Activated CD4-positive, alpha-beta T cell treated with anti-CD3 and anti-CD28 coated beads, Interleukin-2, amount 50 U/mL, for 24 hours (primary cell): ENCODE results near the gene RIMBP2.

ENCODE experiments used
- DNase-seq, 2 donors: peaks; one replicate each; pipeline ENCODE4 v3.0.0-alpha.2; 2020; ENCODE audit warnings: low read depth in 1 of 2, low spot score in 1 of 2

RIMBP2 gene

GRCh38 chr12:130431176-130431575, 284.9 kb downstream of the RIMBP2 start:
- no peak for DNase-seq

- DNase-seq, result no peak
Observed at GRCh38 chr12:130429656-130430505, 286.2 kb downstream of the RIMBP2 start.

DNA sequence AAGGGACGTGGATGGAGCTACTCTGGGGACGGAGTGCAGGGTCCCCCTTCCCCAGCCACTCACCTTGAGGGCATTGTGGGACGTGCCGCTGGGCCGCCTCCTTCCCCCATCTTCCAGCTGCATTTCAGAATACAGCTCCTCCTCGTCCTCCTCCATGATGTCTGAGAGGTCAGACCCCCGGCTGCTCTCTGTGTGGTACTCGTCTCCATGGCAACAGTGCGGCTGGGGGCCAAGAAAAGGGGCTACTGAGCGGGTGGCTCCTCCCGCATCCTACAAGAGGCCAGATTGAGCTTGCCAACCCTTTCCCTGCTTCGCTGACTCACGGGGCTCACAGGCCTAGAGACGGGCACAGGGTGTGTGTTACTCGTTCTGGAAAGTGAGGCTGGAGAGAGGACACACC, 288.0 kb downstream of the RIMBP2 start:
- DNase-seq, result no peak

GRCh38 chr12:130427381-130427887, 288.7 kb downstream of the RIMBP2 start:
- DNase-seq, result no peak

GRCh38 chr12:130425698-130426245, 290.3 kb downstream of the RIMBP2 start:
- DNase-seq, result no peak

DNA sequence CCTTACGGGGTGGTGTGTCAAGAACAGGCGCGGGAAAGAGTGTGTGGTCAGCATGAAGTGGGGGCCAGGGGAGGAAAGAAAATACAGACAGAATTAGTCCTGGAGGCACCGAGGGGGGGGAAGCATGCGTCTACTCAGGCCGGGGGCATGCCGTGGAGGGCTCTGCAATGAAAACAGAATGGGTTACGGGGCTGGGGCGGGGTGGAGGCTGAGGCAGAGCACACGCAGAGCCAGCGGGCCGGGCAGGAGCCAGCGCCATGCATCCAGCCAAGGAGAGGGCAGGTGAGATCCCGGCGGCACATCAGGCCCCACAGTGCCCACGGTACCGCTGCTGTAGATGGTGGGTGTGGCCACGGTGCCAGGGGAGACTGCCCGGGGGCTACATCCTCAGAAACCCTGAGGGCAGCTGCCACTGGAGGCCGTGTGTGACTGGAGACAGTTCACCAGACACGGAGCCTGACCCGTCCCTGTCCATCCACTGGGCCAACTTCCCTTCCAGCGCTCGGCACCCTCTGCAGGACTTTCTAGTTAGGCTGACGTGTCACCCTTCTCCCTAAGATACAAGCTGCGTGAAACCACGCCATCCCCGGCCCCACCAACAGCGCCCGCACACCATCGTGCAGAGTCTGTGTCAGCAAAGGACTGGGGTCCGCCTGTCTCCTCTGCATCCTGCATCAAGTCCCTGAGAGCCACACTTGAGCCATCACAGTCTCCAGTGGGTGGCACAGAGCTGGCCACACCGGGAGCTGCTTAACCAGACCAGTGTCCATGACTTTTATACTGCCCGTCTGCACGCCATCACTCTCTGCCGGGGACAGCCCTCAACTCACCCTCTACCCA, 291.0 kb downstream of the RIMBP2 start:
- DNase-seq, result no peak

DNA sequence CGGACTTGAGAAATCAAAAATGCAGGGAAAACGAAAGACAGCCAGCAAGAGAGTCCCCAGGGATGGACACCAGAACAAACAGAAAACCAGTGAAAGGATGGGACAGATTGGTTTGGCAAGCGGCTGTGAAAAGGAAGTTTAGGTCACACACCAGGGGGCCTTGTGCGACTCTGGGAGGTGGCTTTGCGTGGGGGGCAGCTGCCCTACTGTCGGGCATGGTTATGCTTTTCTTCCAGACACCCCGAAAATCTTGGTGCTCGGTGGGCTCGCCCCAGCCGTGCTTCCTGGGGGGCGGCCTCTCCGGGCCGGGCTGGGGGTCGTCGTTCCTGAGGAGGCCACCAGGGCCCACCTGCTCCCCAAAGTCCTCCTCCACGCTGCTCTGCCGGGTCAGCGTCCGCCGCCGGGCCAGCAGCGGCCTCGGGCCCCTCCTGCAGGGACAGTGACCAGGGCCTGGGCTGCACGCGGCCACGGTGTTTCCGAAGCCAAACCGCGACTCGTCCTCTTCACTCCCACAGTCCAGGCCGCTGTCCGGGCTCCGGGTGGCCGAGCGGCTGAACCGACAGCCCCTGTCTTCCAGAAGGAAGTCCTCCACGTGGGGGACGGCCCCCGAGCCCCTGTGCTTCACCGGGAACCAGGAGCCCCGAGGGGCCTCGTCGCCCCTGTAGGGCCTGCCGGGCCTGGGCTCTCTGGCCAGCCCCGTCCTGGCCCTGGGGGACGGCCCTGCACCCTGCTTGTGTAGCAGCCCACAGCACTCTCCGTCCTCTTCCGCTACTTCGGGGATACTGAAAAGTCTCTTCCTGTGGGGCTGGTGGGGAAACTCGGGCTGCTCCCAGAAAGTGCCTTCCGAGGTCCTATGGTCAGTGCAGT, 291.9 kb downstream of the RIMBP2 start:
- DNase-seq, result no peak

- no peak for DNase-seq
Observed at GRCh38 chr12:130423136-130423535, 293.0 kb downstream of the RIMBP2 start.

GRCh38 chr12:130422676-130423075, 293.4 kb downstream of the RIMBP2 start:
- DNase-seq, result no peak

DNA sequence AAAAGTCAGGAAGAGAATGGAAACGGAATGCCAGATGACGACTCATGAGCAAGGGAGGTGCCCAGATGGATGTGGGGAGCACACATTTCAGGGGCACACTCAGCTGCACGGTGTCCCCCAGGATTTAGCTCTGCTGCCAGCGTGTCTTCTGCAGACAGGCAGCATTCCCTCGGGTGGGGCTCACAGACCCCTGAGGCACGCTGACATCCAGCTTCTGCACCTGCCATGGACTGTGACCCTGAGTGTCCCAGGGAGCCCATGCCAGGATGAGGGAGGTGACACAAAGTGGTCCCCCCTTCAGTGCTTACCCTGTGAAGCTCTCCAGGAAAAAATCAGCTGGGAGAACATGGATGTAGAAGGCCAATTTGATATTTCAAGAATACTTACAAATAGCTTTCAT, 294.2 kb downstream of the RIMBP2 start:
- no peak for DNase-seq

DNA sequence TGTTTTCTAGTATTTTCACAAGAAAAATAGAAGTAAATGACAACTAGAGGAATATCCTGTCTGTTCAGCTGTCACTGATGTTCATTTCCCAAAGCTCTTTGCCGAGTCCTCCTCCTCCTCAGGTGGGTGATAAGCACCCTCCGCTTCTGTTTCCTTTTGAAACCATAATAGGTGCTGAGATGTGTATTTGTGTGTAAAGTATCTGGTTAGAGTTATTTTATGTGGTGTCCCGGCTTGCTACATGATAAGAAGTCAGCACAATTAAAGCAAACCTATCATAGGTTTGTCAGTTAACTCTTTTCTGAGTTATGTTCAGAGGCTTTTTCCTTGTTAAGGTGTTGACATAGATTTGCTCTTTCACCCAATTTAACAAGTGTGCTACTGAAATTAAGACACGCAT, 296.0 kb downstream of the RIMBP2 start:
- no peak for DNase-seq

DNA sequence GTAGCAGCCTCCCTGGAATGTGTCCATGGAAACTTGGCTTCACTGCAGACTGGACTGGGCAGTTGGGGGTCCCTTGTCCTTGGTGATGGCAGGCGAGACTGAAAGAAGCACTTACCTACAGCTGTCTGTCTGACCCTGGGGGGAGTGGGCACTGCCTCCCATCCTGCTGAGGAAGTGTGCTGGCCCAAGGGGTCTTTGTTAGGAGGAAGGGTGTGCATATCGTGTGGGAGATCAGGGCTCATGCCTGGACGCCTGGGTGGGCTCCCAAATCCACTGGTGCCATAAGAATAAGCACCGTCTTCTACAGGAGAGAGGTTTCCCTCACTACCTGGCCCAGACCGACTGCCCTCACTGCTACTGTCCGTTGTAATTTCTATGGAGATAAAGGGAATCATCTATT, 297.0 kb downstream of the RIMBP2 start:
- DNase-seq, result no peak

DNA sequence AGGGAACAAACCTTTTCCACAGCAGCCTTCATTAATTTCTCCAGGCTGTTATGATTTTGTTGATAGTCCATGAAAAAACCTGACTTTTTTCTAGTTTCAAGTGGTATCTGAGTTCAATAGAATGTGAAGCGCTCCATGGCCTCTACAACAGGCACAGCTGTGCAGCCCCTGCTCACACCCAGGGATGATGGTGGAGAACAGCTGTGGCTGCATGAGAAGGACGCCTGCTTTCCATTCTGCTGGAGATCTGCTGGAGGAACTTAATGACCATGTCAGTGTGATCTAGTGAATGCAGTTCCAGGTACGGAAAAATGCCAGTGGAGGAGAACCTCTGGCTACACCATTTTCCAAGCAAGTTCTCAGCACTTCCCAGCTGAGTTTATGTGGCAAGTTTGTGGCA, 297.8 kb downstream of the RIMBP2 start:
- no peak for DNase-seq

GRCh38 chr12:130414381-130414780, 301.7 kb downstream of the RIMBP2 start:
- DNase-seq, result no peak

DNA sequence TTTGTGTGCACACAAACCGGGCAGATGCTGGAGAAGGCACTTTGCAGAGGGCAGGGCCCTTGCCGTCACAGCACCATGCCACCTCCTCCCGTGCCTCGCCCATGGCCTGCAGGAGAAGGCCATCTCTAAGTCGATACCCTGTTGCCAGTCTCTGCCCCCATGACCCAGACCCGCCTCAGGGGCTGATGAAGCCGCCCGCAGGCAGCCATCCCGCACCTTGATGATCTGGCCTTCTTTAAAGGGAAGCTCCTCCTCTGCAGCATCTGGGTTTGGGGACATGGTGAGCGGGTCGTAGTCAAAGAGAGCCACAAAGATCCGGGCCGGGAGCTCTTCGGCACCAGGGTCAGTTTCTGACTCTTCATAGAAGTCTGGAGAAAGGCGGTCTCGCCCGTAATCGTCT, 302.2 kb downstream of the RIMBP2 start:
- DNase-seq, result no peak

GRCh38 chr12:130412384-130412783, 303.7 kb downstream of the RIMBP2 start:
- no peak for DNase-seq

DNA sequence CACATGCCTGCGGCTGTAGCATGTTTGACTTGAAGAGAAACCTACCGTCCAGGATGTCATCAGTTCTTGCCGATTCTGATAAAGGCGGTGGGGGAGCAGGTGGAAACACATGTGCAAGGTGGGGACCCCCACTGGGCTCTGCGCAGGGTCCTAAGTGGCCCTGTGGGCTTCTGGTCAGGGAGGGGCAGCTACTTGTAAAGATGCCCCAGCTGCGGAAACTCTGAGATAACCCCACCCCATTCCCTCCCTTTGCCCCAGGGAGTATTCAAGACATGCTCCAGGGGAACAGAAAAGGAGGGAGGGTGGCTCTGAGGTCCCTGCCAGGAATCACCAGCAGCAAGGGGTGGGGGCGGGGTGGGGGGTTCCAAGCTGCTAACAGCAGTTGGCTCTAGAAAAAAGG, 310.8 kb downstream of the RIMBP2 start:
- no peak for DNase-seq

DNA sequence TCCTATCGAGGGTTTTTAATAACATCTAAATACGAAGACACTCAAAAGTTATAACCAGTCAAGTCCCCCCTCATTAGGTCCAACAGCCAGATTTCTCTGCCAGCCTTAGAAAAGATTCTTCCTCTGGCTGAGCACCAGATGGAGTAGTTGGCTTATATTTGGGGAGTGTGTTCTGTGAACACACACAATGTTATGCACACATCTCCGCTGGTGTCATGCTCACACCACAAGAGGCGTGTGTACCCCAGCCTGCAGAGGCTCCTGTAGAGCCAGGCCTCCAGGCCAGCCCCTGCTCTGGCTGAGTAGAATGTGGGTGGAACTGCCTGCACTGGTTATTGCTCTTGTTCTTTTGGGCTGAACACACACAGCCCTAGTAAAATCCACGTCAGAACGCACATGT, 314.4 kb downstream of the RIMBP2 start:
- DNase-seq, result no peak

- DNase-seq, result no peak
Observed at GRCh38 chr12:130398100-130398848, 317.8 kb downstream of the RIMBP2 start.

DNA sequence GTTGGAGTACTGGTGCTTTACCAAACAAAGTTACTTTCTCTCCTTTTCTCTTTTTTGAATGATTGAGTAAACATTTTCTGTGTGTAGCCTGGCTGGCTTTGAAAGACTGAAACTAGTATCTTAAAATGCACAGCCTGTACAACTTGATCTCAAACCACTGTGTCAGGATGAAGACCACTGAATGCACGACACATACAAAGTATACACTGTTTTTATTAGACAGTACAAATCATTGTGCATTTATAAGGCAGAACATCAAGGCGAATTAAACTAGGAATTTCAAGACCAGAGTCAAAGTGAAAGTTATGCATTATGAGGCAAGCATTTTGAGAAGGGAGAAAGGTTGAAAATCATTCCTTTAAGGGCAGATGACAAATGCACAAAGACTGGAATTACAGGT, 319.4 kb downstream of the RIMBP2 start:
- no peak for DNase-seq
